A549 (cell line): Measurements from ENCODE around the gene C2orf42.

Experiments used
- CBX8 ChIP-seq: fragments of 200-600 bp; sonication (generic); IDR thresholded peaks from 2 replicates; pipeline ENCODE4 v1.6.1; 2016
- CHD2 ChIP-seq: fragments of 150-350 bp; IDR thresholded peaks from 2 replicates; pipeline ENCODE4 v1.6.1; 2014; ENCODE audit warnings: low read length; ENCODE audit not compliant: partially characterized antibody
- CTCF ChIP-seq: fragments of >200 bp; sonication (Bioruptor Twin); formaldehyde crosslinking; IDR thresholded peaks from 3 replicates; pipeline ENCODE4 v1.5.1; 2016
- E2F6 ChIP-seq: IDR thresholded peaks from 2 replicates; pipeline ENCODE4 v1.6.1; 2012; ENCODE audit warnings: low read depth, borderline replicate concordance
- EHF ChIP-seq: fragments of 250-450 bp; sonication (Bioruptor Pico); IDR thresholded peaks from 2 replicates; pipeline ENCODE4 v1.5.0; 2020; ENCODE audit warnings: mild to moderate bottlenecking
- MAX ChIP-seq: IDR thresholded peaks from 2 replicates; pipeline ENCODE4 v1.6.1; 2012
- NR3C1 ChIP-seq: fragments of >200 bp; sonication (Bioruptor Twin); formaldehyde crosslinking; IDR thresholded peaks from 3 replicates; pipeline ENCODE4 v1.6.1; 2017
- PHF8 ChIP-seq: fragments of 200-600 bp; sonication (generic); IDR thresholded peaks from 2 replicates; pipeline ENCODE4 v1.6.1; 2016; ENCODE audit warnings: low read depth, mild to moderate bottlenecking, antibody characterized with exemption, moderate library complexity, borderline replicate concordance
- POLR2A ChIP-seq: IDR thresholded peaks from 2 replicates; pipeline ENCODE4 v1.6.1; 2012; ENCODE audit warnings: mild to moderate bottlenecking, low read length
- RAD21 ChIP-seq, 2 experiments: fragments of >200 bp in 1 of 2; sonication (Bioruptor Twin) in 1 of 2; formaldehyde crosslinking in 1 of 2; IDR thresholded peaks in 1 of 2; conservative IDR thresholded peaks in 1 of 2; 2 replicates in 1 of 2; 3 replicates in 1 of 2; pipeline ENCODE4 v1.6.1; 2012 to 2018; ENCODE audit warnings: inconsistent platforms in 1 of 2
- SREBF2 ChIP-seq: fragments of 450-650 bp; IDR thresholded peaks from 2 replicates; pipeline ENCODE4 v1.6.1; 2014; ENCODE audit warnings: mild to moderate bottlenecking, moderate library complexity
- ZFP36 ChIP-seq: fragments of 450-650 bp; IDR thresholded peaks from 2 replicates; pipeline ENCODE4 v1.6.1; 2014; ENCODE audit warnings: borderline replicate concordance; ENCODE audit not compliant: partially characterized antibody

GRCh38 chr2:70161069-70161534 lies 29.7 kb downstream of the C2orf42 start:
- TF ChIP-seq CTCF (no peak), POLR2A (no peak), EHF (CRISPR knock-in tag) (no peak), E2F6 (no peak), ZFP36 (no peak), CHD2 (no peak), MAX (no peak), SREBF2 (no peak), RAD21 (conservative IDR thresholded peaks at IDR 0.05 in 1 of 2, IDR thresholded peaks at IDR 0.05 in 1 of 2) (no peak), PHF8 (no peak), CBX8 (no peak), NR3C1 (no peak)
